ENCODE data around the gene RAP1GAP2.

Gene RAP1GAP2

DNA sequence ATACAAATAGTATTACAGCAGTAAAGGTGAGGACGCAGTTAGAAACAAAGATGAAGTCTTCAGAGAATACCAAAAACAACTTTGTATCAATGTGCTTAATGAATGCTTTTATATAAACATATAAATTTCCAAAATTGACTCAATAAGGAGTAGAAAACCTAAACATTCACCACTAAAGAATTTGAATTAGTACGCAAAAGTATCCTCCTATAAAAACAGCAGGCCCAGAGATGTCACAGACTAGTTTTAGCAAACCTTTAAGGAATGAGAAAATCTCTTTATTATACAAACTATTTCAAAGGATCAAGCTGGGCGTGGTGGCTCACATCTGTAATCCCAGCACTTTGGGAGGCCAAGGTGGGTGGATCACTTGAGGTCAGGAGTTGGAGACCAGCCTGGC lies 180.9 kb downstream of the RAP1GAP2 start:
- TF ChIP-seq, protein P1, sequence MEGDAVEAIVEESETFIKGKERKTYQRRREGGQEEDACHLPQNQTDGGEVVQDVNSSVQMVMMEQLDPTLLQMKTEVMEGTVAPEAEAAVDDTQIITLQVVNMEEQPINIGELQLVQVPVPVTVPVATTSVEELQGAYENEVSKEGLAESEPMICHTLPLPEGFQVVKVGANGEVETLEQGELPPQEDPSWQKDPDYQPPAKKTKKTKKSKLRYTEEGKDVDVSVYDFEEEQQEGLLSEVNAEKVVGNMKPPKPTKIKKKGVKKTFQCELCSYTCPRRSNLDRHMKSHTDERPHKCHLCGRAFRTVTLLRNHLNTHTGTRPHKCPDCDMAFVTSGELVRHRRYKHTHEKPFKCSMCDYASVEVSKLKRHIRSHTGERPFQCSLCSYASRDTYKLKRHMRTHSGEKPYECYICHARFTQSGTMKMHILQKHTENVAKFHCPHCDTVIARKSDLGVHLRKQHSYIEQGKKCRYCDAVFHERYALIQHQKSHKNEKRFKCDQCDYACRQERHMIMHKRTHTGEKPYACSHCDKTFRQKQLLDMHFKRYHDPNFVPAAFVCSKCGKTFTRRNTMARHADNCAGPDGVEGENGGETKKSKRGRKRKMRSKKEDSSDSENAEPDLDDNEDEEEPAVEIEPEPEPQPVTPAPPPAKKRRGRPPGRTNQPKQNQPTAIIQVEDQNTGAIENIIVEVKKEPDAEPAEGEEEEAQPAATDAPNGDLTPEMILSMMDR (IDR thresholded peaks at IDR 0.05; ENCODE audit: insufficient read depth, missing control alignments), result no peak
- no peak for FAIRE-seq
- no peak for DNase-seq (ENCODE audit: insufficient read length, low spot score)

DNA sequence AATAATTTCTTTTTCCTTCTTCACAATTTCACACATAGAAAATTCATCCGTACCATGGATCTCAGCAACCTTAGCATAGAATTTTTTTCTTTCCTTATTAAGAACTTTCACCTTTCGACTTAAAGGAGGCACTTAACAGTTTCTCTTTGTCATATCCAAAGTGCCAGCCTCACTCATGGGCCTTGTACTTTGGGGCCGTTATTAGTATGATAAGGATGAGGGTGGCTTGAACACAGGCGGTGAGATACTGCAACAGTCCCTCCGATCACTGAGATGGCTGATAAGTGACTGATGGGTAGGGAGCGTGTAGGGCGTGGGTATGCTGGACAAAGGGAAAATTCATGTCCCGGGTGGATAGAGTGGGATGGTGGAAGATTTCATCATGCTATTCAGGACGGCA lies 181.9 kb downstream of the RAP1GAP2 start:
- TF ChIP-seq, protein P1 (IDR thresholded peaks at IDR 0.05; ENCODE audit: insufficient read depth, missing control alignments), result no peak
- FAIRE-seq (no peak), DNase-seq (ENCODE audit: insufficient read length, low spot score) (no peak)

DNA sequence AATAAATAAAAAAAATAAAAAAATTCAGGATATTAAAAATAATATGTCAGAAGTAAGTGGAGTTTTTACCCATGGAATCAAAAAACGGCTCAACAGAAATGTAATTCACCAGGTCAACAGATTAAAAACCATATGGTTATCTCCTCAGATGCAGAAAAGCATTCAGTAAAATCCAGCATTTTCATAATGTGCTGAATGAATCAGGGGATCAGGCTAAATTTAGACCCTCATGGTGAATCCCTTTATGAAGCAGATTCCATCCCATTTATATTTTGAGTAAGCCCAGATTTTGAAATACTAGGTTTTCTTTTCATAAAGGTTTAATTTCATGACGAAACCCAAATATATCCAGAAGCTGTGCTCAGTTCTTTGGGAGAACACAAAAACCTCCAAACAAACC lies 182.8 kb downstream of the RAP1GAP2 start:
- TF ChIP-seq, protein P1 (IDR thresholded peaks at IDR 0.05; ENCODE audit: insufficient read depth, missing control alignments), result no peak
- FAIRE-seq, result no peak

DNA sequence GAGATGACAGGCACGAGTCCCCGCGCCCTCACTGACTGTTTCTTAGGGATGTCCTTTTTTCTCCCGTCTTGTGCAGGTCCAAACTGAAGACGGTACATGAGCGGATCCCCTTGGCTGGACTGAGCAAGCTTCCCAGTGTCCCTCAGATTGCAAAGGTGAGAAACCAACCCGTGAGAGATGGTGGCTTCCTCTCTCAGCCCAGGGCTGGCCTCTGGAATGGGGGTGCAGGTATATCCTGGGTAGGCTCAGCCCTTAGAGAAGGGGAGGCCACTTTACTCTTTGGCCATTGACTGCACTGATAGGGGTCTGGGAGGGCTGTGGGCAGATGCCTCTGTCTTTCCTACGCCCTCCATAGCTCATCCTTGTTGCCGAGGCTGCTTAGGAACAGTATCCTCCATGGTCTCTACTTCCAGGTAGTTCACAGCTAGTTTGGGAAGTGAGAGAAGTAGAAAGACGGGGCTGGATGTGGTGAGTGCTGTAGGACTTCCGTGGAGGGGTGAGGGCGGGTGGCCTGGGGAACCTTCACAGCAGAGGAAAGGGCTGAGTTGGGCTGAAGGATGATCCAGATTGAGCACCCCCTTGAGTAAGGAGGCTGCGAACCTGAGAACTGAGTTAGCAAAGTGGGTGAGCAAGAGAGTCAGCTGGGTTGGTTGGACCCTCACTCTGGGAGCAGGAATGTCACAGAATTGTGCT lies 184.1 kb downstream of the RAP1GAP2 start:
- FAIRE-seq, result no peak
- TF ChIP-seq, protein P1 (IDR thresholded peaks at IDR 0.05; ENCODE audit: insufficient read depth, missing control alignments), result no peak

More for the DNA sequence above, 182.8 kb downstream of the RAP1GAP2 start:
- no peak for DNase-seq (ENCODE audit: insufficient read length, low spot score)

DNA sequence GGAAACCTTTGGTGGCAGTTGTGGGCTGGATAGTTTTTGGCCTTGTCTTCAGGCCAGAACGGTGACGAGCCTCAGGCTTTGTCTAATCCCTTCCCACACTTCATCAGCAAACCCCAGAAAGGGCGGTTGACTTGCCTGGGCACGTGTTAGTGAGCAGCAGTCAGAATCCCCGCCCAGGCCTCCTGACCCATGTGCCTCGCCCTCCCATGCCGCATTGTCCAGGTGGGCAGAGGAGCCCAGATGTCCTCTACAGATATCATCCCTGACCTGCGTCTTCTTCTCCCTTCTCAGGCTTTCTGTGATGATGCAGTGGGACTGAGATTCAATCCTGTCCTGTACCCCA lies 184.6 kb downstream of the RAP1GAP2 start:
- FAIRE-seq (no peak), DNase-seq (ENCODE audit: insufficient read length, low spot score) (no peak)
- TF ChIP-seq, protein P1 (IDR thresholded peaks at IDR 0.05; ENCODE audit: insufficient read depth, missing control alignments), result no peak

More for the DNA sequence above, 184.1 kb downstream of the RAP1GAP2 start:
- DNase-seq (ENCODE audit: insufficient read length, low spot score), result no peak

DNA sequence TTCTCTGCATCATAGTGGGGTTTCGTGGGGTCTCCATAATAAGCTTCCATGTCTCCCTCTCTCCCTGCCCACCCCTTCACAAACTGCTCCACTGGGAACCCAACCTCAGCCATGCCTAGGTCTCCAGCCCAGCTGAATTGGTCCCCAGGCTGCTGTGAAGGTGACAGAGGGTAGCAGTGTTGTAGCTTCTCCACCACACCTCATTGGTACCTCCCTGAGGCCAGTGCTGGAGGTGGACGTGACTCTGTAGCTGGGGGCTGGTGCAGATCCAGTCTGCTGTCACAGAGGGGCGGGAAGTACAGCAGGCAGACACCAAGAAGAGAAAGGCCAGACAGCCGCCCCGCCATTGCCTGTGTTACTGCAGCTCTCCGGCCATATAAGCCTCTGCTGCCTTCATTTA lies 185.1 kb downstream of the RAP1GAP2 start:
- TF ChIP-seq, protein P1 (IDR thresholded peaks at IDR 0.05; ENCODE audit: insufficient read depth, missing control alignments), result no peak
- FAIRE-seq (no peak), DNase-seq (ENCODE audit: insufficient read length, low spot score) (no peak)

DNA sequence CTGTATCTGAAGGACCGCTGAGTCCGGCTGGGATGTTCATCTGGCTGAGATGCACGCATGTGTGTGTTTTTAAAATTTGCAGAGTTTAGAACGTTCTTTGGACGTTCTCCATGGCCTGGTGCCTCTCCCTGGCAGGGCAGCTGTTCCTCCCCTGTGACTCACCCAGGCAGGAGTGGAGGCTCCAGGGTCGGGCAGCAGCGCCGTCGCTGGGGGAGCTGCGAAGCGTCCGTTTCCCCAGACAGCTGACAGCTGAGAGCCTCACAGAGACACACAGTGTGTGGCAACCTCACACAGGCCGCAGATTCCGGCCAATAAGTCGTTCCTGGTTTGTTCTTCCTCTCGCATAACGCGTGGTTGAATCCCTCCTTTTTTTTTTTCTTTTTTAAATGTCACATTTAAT lies 186.6 kb downstream of the RAP1GAP2 start:
- DNase-seq (ENCODE audit: insufficient read length, low spot score) (no peak), FAIRE-seq (no peak)
- TF ChIP-seq, protein P1 (IDR thresholded peaks at IDR 0.05; ENCODE audit: insufficient read depth, missing control alignments), result no peak
